ENCODE data around the gene SERPIND1.

- no peak for TF ChIP-seq POLR2A (IDR thresholded peaks at IDR 0.05)
- no peak for TF ChIP-seq CTCF (IDR thresholded peaks at IDR 0.05 in 8 of 11, conservative IDR thresholded peaks at IDR 0.05 in 3 of 11)
- TF ChIP-seq POLR2AphosphoS5 (IDR thresholded peaks at IDR 0.05), result no peak
Observed at GRCh38 chr22:20742764-20743163, 31.1 kb upstream of the SERPIND1 start.
